GM21526 (cell line): ENCODE data around the gene NDUFB6.
A peak's percentile ranks its signal among the peaks of the same experiment; 100 is the strongest.
"Not testable (repeated sequence)": the region's sequence is repeated elsewhere in the genome, so short reads cannot be mapped to it uniquely, and the experiment has no call there.

Experiments used
- ATAC-seq: cut with Tn5 transposase; IDR thresholded peaks from one replicate; pipeline ENCODE4 v1.9.1; 2021; ENCODE audit warnings: moderate library complexity; ENCODE audit not compliant: unreplicated experiment, low FRiP score

The NDUFB6 gene

DNA sequence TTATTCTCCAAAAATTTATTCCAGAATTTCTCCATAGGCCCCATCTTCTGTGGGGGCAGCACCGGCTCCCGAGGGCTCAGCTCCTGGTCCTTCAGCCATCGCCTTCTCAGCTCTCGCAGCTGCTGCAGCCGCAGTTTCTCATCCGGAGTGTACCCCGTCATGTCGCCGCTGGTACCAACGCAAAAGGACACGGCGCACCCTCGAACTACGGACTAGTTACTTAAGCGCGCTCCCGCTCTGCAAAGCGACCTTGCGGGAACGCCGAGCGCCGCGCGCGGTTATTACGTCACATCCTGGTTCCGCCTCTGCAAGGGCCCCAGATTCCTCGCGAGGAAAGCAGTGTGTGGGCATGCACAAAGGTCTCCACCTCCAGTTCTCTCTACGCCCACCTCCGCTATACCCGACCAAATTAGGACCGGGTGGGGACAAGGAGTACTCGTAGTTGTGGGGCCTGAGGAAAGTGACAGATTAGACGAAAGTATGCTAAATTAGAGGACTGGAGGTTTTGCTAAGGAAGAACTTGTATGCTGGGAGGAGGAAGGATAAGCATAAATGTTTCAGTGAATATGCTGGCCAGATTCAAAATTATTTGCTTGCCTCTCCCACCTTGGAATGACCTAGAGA is at the start of gene NDUFB6:
Gene NDUFB6 (minus strand): TSS at position 260 of the 624 bp plus-strand sequence. CDS start 99 bp downstream, at position 161.
- ATAC-seq = peak; percentile 80

DNA sequence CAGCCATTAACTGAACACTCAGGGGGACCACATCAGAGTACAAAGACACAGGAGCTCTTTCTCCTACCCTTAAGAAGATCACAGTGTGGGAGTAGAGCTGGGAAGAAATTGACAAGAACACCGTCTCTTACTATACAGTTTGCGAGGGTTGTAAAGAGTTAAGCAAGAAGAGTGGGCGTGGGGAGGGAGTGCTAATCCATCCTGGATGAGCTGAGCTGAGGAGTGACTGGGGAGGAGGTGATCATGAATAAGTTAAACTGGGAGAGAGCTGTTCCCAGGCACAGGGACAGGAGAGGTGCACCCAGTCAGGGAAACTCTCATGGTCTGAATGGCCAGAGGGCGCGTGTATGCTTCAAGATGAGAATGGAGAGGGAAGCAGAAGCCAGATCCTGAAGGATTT is 45.3 kb upstream of the NDUFB6 start:
- no peak for ATAC-seq

DNA sequence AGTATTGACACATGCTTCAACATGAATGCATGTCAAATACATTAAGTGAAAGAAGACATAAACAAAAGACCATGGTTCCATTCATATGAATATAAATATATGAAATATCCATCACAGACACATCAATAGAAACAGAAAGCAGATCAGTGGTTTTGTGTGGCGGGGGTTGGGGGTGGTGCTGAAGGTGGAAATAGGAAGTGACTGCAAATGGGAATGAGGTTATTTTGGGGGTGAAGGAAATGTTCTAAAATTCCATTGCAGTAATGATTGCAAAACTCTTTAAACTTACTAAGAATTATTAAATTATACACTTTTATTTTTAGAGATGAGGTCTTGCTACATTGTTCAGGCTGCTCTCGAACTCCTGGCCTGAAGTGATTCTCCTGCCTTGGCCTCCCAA is 33.9 kb upstream of the NDUFB6 start:
- ATAC-seq = no peak

DNA sequence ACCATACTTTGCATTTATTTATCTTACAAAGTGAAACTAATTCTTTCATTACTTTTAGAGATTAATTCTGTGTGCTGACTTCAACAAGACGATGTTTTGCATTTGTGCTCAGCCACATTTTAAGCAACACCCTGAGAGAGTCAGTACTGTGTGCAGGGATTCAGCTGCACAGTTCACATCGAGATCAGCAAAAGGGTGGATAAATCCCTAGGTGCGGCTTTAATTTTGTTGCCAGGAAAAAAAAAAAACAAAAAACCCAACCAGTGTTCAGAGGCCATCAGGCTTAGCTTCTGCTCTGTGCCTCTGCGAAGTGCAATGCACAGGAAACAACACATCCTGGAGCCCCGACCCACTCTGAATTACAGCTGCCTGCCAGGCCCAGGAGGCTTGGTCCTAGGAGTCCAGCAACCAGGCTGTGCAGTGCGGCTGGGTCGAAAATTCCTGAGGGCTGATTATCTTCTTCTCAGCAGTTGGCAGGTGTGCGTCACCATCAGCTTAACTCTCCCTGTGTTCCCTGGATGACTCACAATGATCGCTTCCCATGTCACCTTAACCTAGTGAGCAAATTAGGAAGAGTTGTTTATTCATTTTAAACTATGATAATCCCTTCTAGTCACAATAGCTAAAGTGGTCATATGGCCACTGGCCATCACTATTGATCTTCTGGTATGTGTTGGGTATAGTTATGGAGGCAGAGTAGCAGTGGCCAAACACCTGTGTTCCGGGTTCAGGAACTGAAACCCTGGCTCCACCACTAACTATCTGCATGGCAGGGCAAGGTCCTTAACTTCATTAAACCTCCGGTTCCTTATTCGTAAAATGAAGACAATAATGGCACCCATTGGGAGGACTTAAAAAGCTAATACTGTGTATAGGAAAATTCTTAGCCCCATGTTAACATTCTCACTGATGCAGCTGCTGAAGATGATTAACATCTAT is 31.2 kb upstream of the NDUFB6 start:
- peak; percentile 87 for ATAC-seq

DNA sequence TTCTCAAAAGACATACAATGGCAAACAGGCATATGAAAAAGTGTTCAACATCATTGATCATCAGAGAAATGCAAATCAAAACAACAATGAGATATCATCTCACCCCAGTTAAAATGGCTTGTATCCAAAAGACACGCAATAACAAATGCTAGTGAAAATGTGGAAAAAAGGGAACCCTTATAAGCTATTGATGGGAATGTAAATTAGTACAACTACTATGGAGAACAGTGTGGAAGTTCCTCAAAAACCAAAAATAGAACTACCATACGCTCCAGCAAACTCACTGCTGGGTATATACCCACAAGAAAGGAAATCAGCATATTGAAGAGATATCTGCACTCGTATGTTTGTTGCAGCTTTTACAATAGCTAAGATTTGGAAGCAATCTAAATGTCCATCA is 26.1 kb upstream of the NDUFB6 start:
- ATAC-seq = not testable (repeated sequence)

DNA sequence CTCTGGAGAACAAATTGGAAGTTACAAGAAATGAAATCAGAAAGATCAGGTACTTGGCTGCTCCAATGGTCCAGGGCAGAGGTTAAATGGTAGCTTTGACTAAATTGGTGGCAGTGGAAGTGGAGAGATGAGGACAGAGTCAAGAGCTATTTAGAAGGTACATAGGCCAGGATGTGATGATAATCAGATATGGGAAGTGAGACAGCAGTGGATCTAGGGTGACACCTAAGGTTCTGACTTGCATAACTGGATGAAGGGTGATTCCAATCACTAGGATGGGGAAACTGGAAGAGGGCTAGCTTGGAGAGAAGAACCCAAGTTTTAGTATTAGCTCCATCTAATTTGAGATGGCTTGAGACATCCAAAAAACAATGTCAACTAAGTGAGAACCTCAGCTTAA is 24.0 kb upstream of the NDUFB6 start:
- ATAC-seq = no peak

DNA sequence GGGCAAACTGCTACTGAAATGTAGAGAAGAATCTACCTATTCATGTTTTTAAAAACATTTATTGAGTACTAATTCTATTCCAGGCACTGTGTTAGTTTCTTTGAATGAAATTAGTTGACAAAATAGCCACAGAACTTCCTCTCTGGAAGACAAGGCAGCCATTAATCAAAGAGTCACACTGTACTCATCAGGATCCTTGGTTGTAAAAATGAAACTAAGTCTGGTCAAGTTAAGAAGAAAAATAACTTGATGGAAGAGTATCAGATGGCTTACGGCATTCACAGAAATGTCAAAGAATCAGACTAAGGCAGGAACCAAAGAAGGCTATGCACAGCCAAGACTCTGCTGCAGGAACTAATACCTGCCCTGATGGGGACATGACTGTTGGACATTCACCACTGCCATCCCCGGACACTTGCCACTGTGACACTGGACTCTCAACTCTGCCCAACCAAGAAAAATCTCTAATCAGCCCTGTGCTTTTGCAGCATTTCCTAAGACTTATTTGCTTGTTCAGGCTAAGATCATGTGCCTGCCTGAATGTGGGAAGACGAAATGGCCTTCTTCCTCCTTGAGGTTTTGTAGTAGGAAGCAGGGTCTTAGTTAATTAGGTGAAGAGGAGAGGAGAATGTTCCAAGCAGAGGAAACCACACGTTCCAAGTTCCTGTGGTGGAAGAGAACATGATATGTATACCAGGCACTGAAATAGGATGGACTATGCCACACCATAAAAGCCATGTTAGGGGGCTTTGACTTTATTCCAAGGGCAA is 23.3 kb upstream of the NDUFB6 start:
- no peak for ATAC-seq

DNA sequence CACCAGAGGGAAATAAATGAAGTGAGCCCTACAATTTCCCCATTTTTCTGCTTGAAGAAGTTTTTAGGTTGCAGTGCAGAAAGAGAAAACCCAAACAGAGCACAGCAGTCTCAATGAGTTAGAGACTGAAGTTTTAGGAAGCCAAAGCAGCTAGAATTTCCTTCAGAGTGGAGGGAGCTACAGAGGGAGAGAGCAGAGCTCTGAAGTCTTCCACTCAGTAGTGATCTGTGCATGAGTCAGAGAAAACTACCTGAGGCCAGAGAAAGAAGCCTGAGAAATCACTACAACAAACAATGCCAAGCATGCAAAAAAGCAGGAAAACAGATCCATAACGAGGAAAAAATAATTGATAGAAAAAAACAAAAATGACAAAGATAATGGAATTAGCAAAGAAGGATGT is 17.9 kb upstream of the NDUFB6 start:
- ATAC-seq = no peak

DNA sequence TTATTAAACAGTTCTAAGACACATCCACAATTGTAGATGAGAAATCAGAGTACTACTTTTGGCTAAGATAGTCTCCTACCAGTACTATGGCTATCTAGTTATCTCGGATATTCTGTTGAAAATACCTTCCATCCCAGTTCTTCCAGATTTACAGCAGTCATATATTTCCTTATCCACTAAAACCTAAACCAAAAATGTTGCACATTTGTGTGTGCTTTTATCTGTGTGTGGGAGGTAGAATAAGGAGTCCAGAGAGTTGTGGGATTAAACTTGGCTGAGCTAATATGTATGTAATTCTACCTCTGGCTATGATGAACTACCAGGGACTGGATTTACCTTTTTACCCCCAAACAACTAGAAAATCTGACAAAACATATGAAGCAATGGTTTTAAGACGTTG is 17.5 kb upstream of the NDUFB6 start:
- no peak for ATAC-seq

DNA sequence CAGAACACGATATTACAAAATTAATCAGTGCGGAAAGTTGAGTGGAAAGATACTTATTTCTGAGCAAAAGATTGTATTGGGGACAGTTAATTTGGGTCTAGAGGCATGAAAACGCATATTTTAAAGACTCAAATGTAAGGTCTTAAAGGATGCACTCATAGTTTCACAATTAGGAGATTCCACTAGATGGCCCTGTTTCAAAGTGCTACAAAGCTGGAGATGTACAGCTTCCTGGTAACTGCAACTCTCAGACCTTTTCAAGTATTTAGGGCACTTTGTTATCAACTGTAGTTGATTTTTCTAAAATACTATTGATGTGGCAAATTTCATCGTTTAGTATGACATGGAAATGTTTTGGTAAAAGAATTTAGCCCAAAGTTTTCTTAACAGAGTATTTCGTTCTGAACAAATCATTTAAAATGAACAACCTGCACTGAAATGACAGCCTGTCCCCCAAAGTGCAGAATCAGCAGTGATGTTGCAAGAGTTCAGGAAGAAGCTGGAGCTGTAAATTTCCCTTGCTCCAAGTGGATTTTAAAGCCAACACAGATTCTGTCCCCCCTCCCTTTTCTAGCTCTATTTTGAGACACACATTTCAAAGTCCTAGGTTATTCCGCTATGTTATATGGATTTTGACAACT is 16.2 kb upstream of the NDUFB6 start:
- ATAC-seq = no peak

DNA sequence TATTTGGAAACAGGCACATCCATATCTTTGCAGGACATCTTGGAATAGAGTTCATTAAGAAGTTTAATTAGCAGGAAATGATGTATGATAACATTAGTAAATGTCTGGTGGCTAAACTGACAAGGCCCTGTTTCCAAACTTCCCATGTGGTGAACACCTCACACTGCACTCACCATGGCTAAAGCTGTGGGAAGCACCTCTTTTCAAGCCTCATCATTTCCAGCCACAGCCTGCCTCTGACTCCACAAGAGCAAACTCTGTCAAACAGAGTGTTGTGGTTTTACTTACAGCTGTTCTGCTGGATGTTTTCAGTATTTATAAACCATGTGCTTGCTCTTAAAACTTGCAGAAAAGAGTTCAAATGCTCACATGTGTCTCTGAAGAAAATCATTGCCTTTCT is 14.9 kb upstream of the NDUFB6 start:
- no peak for ATAC-seq

DNA sequence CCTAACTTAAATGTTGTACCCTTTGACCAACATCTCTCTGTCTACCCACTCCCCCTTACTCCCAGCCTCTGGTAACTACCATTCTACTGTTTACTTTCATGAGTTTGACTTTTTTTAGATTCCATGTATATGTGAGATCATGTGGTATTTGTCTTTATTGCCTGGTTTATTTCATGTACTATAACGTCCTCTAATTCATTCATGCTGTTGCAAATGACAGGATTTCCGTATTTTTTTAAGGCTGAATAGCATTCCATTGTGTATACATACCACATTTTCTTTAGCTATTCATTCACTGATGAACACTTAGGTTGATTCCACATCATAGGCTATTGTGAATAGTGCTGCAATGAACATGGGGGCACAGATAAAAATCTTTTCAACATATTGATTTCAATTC is 11.8 kb upstream of the NDUFB6 start:
- ATAC-seq = no peak

DNA sequence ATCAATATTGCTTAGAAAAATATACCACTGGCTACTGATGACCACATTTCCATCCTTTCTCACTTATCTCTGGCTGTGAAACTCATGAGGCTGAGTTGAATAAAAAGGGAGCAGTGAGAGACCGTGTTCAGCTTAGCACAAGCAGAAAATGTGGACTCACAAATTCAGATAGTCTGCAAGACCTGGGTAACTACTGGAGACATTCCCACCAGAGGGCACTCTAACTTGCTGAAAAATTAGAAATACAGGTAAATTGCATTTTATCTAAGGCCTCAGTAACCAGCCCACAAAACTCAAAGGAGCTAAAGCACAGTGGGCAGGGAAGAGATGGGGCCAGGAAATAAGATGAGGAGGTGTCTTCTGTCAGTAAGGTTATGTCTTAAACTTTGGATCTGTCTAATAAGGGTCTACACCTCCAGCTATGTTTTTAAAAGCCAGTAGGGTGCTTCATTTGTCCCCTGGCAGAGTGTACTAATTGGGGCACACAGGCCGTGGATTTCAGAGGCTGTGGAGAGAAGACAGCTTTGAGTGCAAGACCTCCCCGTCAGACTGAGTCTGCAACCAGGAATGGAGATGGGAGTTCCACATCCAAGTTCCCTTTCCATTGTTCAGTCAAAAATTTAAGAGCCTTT is 8.7 kb upstream of the NDUFB6 start:
- ATAC-seq = no peak

DNA sequence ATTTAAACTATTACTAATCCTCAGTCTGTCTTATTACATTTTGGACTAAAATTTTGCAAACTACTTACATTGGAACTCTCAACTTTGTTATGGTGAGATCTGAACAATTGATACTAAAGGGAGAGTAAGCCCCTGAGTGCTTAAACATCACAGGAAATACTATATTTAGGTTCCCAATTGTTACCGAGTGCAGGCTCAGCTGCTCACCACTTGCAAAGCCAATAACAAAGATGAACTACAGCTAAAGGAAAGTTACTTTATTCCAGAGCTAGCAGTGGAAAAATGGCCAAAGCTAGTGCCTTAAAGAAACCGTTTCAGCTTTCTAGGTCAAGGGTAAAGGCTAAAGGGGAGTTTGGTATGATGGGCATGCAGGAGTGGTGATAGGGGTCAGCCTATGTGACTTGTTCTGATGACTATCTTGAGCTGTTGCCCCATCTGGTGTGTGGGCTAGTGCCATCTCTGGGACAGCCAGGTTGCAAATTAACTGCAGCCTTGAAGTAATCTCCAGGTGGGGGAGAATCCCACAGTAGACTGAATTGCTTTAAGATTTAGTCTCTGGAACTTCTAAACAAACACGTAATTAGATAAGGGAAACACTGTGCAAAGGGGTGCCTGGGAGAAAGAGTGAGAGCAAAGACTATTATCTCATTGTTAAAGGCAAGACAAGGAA is 7.8 kb upstream of the NDUFB6 start:
- no peak for ATAC-seq

DNA sequence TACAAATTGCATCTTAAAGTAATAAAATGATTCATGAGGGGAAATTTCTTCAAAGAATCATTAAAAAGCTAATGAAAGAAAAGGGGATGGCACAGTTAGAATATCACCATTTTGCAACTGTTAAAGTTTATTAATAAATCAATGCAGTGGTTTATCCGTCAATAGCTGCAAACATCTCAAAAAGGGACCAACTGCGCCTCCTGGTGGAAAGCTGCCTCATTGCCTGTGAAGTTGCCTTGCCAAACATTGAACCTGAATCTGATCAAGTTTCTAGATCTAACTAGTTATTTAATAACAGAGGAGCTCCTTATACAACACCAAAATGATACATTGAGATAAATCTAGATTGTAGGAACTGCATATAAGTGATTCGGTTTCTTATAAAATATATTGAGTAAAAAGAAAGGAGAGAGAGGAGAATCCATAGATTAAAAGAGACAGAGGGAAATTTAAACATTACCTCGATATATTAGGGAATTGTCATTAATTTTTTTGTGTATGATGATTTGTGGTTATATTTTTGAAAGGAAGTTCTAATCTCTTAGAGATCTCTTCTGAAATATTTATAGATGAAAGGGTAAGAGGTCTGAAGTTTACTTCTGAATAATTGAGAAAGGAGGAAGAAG is 6.9 kb upstream of the NDUFB6 start:
- peak; percentile 53 for ATAC-seq

DNA sequence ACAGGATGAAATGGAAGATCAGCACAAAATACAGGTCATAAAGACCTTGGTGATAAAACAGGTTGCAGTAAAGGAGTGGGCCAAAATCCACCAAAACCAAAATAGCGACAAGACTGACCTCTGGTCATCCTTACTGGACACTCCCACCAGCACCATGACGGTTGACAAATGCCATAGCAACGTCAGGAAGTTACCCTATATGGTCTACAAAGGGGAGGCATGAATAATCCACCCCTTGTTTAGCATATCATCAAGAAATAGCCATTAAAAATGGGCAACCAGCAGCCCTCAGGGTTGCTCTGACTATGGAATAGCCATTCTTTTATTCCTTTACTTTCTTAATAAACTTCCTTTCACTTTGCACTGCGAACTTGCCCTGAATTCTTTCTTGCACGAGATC is 6.0 kb upstream of the NDUFB6 start:
- ATAC-seq = no peak

DNA sequence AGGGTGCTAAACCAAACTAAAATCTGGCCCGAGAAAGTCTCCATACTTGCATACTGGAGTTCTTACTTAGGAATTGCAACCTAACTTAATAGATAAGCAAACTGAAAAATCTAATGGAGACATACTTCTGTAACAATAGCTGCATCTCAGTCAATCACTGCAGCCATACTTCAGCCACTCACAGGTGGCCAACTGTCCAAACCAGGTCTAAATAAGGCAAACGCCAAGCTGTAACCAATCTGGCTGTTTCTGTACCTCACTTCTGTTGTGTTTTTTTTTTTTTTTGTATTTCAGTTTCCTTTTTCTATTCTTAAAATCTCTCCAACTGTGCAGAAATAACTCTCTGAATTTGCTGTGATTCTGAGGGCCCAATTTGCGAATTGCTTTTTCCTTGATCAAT is 4.4 kb upstream of the NDUFB6 start:
- ATAC-seq = no peak

DNA sequence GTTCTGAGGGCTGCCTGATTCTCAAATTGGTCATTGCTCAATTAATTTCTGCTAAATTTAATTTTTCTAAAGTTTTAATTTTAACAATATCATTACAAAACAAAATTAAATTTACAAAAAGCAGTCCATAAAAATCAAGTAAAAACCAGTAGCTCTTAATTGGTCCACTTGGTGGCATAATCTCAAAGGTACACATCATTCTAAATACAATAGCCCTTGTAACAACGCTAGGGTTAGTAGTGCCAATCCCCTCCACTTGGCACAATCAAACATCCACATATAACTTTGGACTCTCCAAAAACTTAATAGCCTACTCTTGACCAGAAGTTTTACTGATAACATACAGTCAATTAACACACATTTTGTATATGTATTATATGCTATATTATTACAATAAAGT is 1.9 kb upstream of the NDUFB6 start:
- ATAC-seq = no peak

DNA sequence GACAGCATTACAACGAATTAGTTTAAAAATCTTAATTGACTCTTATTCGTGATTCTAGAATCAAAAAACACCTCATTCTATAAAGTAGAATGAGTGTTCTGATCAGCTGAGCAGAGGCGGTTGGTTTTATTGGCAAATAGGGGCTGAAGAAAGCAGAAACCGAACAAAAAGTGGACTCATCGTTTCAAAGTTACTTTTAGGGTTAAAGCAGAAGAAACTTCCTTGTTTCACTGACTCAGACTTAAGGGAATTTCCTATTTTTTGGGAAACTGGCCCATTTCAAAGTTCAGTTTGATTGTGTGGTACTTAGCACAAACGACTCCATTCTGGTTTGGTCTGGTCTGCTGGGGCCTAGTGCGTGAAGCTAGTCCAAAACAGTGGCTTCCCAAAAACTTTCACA is 862 bp upstream of the NDUFB6 start:
- ATAC-seq = no peak
